Stimulated activated naive CD4-positive, alpha-beta T cell (primary cell): ENCODE measurements around the gene PDCD1.

Experiments
- DNase-seq, 6 experiments: peaks; one replicate each; lab custom pipeline; 2025; lab: John Stamatoyannopoulos, UW

The PDCD1 gene

DNA sequence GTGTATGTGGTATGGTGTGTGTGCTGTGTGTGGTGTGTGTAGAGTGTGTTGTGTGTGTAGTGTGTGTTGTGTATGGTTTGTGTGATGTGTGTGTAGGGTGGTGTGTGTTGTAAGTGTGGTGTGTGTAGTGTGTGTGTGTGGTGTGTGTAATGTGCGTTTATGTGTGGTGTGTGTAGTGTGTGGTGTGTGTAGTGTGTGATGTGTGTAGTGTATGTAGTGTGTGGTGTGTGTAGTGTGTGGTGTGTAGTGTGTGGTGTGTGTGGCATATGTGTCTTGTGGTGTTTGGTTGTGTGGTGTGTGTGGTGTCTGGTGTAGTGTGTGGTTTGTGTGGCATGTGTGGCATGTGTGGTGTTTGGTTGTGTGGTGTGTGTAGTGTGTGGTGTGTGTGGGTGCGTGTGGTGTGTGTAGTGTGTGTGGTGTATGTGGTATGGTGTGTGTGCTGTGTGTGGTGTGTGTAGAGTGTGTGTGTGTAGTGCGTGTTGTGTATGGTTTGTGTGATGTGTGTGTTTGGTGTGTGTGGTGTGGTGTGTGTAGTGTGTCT lies 6.8 kb upstream of the PDCD1 start:
- no peak for DNase-seq

DNA sequence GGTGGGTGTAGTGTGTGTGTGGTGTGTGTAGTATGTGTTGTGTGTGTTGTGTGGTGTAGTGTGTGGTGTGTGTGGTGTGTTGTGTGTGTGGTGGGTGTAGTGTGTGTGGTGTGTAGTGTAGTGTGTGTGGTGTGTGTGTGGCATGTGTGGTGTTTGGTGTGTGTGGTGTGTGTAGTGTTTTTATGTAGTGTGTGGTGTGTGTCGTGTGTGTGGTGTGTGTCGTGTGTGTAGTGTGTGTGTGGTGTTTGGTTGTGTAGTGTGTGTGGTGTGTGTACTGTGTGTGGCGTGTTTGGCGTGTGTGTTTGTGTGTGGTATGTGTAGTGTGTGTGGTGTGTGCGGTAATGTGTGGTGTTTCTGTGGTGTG lies 6.1 kb upstream of the PDCD1 start:
- no peak for DNase-seq

DNA sequence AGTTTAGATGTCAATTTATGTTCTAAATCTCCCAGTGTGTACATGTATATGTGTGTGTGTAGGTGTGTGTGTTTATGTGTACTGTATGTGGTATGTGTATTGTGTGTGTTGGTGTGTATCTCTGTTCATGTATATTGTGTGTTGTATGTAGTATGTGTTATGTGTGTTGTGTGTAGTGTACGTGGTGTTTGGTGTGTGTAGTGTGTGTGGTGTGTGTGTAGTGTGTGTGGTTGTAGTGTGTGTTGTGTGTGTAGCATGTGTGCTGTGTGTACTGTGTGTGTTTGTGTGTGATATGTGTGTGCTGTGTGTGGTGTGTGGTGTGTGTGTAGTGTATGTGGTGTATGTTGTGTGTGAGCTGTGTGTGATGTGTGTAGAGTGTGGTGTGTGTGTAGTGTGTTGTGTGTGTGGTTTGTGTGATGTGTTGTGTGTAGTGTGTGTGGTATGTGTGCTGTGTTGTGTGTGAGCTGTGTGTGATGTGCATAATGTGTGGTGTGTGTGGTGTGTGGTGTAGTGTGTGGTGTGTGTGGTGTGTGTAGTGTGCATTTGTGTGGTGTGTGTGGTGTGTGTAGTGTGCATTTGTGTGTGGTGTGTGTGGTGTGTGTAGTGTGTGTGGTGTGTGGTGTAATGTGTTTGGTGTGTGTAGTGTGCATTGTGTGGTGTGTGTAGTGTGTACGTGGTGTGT lies 5.6 kb upstream of the PDCD1 start:
- no peak for DNase-seq

DNA sequence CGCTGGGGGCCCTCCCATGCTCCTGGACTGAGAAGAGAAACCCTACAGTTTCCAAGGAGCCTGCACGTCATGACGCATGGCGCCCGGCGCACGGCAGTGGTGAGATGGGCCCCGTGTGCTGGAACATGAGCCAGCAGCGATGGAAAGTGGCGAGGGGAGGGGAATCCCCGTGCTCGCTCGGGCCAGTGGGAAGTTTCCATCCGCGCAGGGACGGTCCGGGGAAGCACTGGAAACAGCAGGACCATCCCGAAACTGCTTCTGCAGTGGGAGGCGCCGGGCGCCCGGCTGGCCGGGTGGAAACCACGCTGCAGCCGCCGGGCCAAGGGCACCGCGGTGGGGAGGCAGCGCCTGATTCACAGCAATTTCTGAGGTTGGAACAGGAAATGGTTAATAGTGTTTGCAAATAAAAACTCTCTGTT lies 4.9 kb upstream of the PDCD1 start:
- no peak for DNase-seq

DNA sequence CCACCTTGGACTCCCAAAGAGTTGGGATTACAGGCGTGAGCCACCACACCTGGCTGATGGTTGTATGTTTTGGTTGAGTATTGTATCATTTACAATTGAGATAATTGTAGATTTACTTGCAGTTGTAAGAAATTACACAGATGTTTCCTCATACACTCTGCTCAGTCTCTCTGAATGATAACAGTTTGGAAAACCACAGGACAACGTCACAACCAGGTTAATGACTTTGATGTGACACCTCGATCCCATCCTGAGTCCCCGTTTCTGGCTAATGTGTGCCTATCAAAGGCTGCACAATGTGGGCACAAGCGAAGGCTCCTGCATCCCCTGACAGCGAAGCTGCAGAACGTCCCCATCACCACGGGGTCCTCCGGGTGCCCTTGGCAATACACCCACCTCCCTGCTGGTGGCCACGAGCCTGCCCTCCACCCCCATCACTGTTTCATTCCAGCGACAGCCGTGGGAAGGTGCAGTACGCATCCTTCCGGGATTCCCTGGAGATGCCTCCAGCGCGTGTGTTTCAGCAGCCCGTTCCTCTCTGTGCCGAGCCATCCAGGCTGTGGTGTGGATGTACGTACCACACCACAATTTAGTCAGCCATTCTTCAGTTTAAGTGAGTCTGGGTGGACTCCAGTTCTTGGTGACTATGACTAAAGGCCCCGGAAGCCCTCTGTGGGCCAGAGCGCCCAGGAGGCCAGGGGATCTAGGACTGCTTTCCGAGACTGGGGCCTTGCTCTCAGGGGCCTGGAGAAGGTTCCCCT lies 4.3 kb upstream of the PDCD1 start:
- DNase-seq, result no peak

DNA sequence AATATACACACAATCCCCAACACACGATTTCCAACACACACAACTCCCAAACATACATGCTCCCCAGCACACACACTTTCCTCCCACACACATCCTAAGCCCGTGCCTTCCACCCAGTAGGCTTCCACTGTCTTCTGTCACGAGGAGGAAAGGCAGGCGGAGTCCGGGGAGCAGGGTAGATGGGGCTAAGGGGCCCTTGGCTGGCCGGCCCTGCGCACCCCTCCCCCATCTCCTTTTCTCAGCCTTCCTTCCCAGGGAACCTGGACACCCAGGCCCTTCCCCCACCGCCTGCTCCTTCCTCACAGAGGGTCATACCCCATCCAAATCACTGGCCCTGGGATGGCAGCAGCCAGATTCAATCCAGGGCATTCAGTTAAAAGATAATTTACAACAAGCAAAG lies 3.4 kb upstream of the PDCD1 start:
- no peak for DNase-seq

DNA sequence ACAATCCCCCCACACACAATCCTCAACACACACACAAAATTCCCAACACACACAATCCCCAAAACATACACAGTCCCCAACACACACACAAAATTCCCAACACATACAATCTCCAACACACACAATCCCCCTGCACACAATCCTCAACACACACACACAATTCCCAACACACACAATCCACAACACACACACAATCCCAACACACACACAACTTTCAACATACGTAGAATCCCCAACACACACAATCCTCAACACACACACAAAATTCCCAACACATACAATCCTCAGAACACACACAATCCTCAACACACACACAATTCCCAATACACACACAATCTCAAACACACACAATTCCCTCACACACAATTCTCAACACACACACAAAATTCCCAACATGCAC lies 2.6 kb upstream of the PDCD1 start:
- DNase-seq, result no peak

DNA sequence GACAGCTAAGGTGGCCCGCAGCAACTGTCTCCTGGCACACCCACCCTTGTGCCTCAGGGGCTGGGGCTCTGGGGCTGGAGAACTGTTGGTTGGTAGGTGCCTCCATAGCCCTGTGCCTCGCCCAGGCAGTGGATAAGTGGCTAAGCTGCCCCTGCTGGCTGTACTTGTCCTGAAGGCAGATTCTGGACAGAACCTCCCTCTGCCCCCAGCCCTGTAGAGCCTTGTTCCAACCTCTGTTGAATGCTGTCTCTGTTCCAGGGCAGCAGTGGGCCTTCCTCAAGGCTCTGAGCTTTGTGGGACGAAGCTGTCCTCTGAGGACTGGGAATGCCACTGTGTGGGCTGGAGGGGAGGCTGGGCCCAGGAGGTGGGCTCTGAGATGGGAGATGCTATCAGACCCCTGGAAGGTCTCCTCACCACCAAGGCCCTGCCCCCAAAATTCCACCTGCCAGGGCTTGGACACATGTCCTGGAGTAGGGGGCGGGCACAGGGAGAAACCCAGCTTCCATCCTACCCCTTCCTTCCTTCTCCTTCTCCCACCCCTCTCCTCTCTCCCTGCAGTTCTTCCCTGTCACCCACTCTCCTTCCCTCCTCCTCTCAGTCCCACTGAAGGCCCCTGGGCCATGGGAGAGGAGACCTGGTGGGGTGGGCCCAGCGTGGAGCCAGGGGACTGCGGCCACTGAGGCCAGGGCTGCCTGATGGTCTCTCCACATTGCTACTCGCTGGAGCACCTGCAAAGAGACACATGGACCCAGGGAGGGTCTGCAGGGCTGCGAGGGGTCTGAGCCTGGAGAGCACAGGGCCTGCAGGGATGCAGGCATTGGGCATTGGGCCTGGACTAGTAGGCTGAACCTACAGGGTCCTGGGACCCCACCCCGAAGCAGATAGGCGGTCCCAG lies 1.7 kb upstream of the PDCD1 start:
- peak in 1 of 6 experiments; percentile 35 for DNase-seq

DNA sequence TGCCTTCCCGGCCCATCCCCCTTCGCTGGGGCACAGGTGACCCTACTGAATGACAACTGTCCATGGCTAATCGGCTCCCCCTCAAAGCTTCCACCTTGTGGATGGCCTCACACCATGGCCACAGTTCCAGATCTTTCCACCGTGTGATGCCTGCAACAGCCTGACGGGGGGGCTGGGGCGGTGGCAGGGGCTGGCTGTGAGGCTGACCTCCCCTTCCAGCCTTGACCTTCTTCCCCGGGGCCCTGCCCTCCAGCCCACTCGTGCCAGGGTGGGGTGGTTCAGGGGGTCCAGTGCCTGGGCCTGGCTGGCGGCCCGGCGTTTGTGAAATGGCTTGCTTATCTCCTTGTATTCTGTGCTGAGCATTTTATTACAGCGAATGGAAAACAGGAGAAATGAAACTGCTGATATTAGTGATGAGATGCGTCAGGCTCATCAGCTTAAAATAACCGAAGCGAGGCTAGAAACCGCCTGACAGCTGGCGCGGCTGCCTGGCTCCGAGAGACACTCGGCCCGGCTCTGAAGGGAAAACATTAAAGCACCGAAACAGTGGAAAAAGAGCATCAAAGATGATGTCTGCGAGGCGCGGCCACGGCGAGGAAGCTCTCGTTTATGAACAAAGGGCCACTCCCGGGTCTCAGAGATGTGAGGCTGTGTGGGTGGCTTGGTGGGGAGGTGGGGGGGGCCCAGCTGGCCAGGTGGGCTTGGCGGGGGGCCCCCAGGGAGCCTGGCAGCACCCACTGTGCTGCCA lies 916 bp upstream of the PDCD1 start:
- peak in 2 of 6 experiments; percentile 15 to 35 for DNase-seq

DNA sequence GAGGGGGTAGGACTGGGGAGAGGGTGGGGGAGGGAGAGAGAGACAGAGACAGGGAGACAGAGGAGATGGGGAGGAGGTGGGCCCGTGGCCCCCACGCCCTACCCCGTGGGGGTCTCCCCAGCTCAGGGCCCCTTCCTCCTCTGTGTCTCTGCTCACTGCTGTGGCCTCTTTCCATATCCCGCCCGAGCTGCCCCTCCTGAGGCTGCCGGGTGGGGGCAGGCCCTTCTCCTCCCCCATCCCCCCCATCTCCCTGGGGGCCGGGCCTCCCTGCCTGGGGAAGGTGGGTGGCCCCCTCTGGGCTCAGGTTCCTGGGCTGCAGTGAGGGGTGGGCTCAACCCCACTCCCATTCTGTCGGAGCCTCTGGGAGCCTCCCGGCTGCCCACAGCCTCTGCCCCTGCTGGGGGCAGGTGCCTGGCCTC lies 332 bp upstream of the PDCD1 start:
- DNase-seq, result no peak

DNA sequence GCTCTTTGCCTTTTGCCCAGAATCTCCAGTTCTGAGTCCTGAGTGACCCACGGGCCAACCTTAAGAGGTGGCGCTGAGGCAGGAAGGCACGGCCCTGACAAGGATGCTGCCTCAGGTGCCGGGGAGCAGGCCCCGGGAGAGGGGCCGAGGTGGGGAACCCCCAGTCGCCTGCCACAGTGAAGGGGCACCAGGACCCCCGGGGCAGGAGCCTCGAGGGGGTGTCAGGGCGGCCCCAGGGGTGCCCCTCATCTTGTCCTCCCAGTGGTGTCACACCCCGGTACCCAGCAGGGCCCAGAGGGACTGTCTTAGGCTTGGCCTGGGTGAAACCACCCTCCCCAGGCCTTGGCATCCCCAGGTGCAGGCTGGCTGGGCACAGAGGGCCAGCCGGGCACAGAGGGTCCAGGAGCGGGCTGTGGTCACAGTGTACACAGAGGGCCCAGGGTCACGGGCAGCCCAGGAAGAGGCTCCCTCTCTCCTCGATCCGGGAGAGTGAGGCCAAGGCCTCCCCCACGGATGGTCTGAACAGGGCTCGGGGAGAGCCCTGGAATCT lies 1.0 kb downstream of the PDCD1 start:
- DNase-seq, result no peak

DNA sequence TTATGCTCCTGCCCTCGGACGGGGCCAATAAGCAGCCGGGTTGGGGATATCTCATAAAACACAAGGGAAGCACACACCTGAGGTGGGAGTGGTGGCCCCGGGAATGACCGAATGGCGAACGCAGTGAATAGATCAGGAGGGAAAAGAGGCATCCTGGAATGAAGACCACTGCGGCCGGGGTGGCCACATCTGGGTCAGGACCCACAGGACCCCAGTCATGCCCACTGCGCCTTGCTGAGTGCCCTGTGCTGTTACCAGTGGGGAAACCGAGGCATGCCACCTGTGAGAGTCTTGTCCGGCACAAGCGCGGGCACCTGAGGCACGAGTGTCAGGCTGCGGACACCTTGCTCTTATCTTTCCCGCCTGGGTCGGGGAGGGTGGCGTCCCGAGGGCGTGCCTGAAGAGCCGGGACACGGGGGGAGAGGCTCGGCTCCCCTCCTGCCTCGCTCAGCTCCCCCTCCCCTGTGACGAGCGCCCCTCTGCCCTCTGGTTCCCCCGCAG lies 1.6 kb downstream of the PDCD1 start:
- DNase-seq, result no peak

DNA sequence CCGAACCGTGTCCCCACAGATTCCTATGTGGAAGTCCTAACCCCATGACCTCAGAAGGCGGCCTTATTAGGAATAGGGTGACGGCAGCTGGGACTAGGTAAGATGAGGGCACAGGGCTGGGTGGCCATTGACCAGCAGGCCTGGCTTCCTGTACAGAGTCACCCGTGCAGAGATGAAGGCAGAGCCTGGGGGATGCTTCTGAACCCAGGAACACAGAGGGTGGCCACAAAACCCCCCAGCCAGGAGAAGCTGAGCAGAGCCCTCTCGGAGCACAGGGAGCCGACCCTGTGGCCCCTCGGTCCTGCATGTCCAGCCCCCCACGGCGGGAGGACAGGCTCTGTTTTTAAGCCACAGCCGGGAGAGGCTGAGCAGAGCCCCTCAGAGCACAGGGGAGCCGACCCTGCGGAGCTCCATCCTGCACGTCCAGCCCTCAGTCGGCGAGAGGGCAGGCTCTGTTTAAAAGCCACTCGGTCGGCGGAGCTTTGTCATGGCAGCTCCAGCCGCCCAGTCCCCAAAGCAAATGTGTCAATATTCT lies 2.7 kb downstream of the PDCD1 start:
- no peak for DNase-seq

DNA sequence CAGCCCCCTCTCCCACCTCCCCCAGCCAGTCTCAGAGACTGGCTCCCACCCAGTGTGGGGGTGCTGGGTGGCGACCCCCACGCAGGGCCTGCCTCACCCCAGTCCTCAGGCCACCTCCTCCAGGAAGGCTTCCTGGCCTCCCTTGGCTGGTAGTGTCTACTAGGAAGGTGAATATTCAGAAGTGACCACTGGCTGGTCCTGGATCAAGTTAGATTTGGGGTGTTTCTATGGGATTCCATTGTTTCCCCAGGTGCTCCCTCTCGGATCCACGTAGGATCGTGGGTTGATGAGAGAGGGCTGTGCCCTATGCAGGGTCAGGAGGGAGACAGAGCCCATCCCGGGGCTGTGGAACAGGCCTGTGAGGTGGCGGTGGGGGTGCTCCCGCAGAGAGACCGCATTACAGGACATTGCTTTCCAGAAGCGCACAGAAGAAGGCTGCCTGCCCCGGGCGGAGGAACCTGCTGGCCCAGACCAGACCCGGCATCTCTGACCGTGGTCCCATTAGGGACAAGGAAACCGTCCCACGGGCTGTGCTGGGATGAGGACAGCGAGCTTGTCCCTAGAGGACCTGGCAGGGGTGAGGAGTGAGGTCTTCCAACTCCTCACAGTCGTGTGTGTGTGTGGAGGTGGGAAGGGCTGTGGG lies 3.3 kb downstream of the PDCD1 start:
- no peak for DNase-seq

DNA sequence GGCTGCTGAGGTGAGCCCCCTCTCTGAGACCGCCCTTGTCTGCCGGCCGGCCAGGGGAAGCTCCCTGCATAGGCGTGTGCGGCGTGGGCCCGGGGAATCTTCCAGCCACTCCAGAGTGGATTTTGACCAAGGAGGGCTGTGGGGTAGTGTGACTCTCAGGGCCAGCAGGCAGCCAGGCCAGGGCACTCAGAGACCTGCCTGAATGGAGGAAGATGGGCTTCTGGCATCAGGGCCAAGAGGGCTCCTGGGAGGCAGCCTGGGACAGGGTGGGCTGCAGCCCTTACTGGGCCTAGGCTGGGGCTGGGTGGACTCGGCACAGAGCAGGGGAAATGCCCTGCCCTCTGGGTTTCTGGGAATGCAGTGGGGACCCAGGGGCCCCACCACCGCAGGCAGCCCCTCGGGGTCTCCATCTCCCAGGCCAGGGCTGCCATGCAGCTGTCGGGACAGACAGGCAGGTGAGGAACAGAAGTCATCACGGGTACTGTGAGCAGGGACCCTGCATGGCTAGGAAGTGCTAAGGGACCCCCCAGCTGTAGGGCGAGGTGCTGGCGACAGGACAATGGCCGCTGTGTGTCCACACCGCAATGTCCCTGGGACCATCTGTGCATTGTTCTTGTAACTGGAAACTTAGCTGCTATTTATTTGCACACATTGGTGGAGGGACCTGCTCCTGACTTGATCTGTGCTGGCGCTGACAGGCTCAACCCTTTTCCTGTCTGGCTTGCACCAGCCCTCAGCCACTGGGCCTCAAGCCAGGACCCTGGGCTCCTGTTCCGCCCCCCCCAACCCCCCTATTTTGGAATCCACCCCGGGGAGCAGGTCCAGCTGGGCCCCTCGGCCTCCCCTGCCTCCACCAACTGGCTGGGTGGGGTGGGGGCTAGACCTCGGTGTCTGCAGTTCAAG lies 4.1 kb downstream of the PDCD1 start:
- DNase-seq, result no peak

DNA sequence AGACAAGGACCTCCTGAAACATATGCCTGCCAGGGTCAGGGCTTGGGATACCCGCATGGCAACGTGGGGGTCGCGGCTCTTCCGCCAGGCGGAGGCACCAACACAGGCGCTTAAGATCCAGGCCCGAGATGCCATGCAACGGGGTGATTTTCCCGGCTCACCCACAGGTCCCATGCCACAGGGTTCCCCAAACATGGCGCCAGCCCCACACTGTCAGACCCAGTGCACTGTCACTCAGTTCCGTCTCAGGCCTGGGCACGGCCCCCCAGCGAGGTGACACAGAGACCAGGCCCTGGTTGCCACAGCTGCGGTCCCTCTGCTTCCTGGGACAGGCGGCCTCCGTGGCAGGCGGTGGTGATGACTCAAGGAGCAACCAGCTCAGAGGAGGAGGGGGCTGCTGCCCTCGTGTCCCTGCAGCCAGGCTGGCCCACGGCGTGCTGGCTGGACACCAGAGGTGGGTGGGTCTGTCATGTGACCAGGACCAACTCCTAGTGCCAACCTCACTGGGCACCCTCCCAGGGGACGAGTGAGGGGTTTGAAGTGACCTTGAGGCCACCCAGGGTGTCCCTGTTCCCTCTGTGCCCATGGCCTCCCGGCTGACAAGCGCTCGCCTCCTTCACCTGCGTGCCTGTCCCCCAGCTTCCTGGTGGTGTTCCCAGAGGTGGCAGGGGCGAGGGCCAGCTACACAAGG lies 4.9 kb downstream of the PDCD1 start:
- DNase-seq, result no peak

DNA sequence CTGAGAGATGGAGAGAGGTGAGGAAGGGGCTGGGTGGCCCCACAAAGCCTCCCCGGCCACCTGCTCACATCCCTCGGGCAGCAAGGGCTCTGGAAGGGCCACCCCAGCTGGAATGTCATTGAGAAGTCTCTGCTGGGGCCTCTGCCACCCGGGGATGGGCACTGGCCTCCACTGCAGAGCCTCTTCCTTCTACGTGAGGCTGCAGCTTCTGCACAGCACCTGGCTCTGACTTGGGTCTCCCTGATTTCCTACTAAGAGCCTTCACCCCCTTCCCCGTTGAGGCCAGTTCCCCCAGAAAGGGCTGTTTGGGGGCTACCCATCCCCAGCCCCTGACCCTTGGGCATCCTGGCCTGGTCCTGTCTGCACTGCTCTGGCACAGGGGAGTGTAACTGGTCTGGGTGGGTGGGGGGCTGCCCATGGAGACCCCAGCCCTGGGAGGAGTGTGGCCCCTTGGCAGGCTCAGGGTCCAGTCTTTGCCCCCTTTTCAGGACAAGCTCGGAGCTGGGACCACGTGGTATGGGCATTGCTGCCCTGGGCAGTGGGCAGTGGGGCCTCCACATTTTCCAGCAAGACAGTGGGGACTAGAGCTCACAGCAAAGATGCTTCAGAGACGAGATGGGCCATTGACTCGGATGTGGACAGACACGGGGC lies 5.6 kb downstream of the PDCD1 start:
- DNase-seq, result no peak
